PC-3 (cell line): ENCODE measurements around the gene STAT4. TPM values are rescaled to one million over a fixed set of nuclear protein-coding genes. Genes with fewer than 3 reads are reported as not detected.
A peak's percentile ranks its signal among the peaks of the same experiment; 100 is the strongest.

Experiments
- ATAC-seq: fragments of 200-7000 bp; cut with Tn5 transposase; 2 replicates; pipeline ENCODE4 v1.9.1; 2020; ENCODE audit warnings: mild to moderate bottlenecking, moderate library complexity
- BruUV-seq: library from RNA; stranded (reverse); fragments of 400-500 nt; replicated peaks from 2 replicates; lab custom pipeline; 2021; lab: Mats Ljungman, UMichigan
- CTCF ChIA-PET: fragments of 300-600 bp; sonication (Branson Sonifier 250); formaldehyde crosslinking; loops from one replicate; lab custom pipeline; 2022; ENCODE audit warnings: antibody characterized with exemption; lab: Charles Lee
- POLR2A ChIA-PET: fragments of 300-600 bp; sonication (Branson Sonifier 250); formaldehyde crosslinking; loops from one replicate; lab custom pipeline; 2022; ENCODE audit warnings: antibody characterized with exemption; ENCODE audit not compliant: unreplicated experiment; lab: Charles Lee
- DNase-seq: peaks from one replicate; pipeline ENCODE4 v3.0.0-alpha.2; 2015
- H2AFZ ChIP-seq: fragments of 300-600 bp; sonication (generic); 2 replicates; pipeline ENCODE4 v1.6.0; 2016; ENCODE audit warnings: antibody characterized with exemption, low read length
- H3F3A ChIP-seq: fragments of 300-600 bp; sonication (generic); one replicate; pipeline ENCODE4 v1.6.0; 2017; ENCODE audit warnings: antibody characterized with exemption, low read length, control low read depth, mild to moderate bottlenecking; ENCODE audit not compliant: unreplicated experiment
- H3K27ac ChIP-seq: fragments of 300-600 bp; sonication (generic); 2 replicates; pipeline ENCODE4 v1.5.1; 2016; ENCODE audit warnings: mild to moderate bottlenecking, low read length
- H3K27me3 ChIP-seq: fragments of 300-600 bp; sonication (generic); 2 replicates; pipeline ENCODE4 v1.6.1; 2016; ENCODE audit warnings: low read length, mixed read lengths
- H3K36me3 ChIP-seq: fragments of 300-600 bp; sonication (generic); 2 replicates; pipeline ENCODE4 v1.6.1; 2016; ENCODE audit warnings: low read depth, mixed run types, low read length, mixed read lengths
- H3K4me1 ChIP-seq: fragments of 300-600 bp; sonication (generic); 2 replicates; pipeline ENCODE4 v1.5.1; 2016; ENCODE audit warnings: low read length; ENCODE audit not compliant: insufficient read depth
- H3K4me2 ChIP-seq: fragments of 300-600 bp; sonication (generic); 2 replicates; pipeline ENCODE4 v1.6.0; 2016; ENCODE audit warnings: low read length
- H3K4me3 ChIP-seq: fragments of 300-600 bp; sonication (generic); 2 replicates; pipeline ENCODE4 v1.5.1; 2016; ENCODE audit warnings: mild to moderate bottlenecking, low read length, mixed read lengths
- H3K79me2 ChIP-seq: fragments of 300-600 bp; sonication (generic); 2 replicates; pipeline ENCODE4 v1.6.1; 2017; ENCODE audit warnings: low read length, mixed read lengths
- H3K9ac ChIP-seq: fragments of 300-600 bp; sonication (generic); 2 replicates; pipeline ENCODE4 v1.6.0; 2016; ENCODE audit warnings: mild to moderate bottlenecking, low read length
- H3K9me2 ChIP-seq: fragments of 300-600 bp; sonication (generic); replicated peaks from 2 replicates; pipeline ENCODE4 v1.6.1; 2016; ENCODE audit warnings: mixed run types, low read length, mixed read lengths
- H3K9me3 ChIP-seq: fragments of 300-600 bp; sonication (generic); 2 replicates; pipeline ENCODE4 v1.6.1; 2016; ENCODE audit warnings: low read length, mixed read lengths
- H4K20me1 ChIP-seq: fragments of 300-600 bp; sonication (generic); 2 replicates; pipeline ENCODE4 v1.6.1; 2016; ENCODE audit warnings: low read length, mixed read lengths
- EZH2 ChIP-seq: fragments of 300-600 bp; sonication (generic); IDR thresholded peaks from one replicate; pipeline ENCODE4 v1.6.1; 2017; ENCODE audit warnings: antibody characterized with exemption, mild to moderate bottlenecking, low read length; ENCODE audit not compliant: unreplicated experiment
- EZH2phosphoT487 ChIP-seq: fragments of 300-600 bp; sonication (generic); IDR thresholded peaks from 2 replicates; pipeline ENCODE4 v1.6.1; 2018; ENCODE audit warnings: mild to moderate bottlenecking, antibody characterized with exemption, low read length, borderline replicate concordance
- intact Hi-C: fragments of 100-400 bp; cut with micrococcal nuclease; formaldehyde crosslinking; loops from 2 replicates; pipeline ENCODE4 v1.9.0; 2023
- total RNA-seq: library from RNA; depleted of rRNA; stranded (reverse); fragments of >200 nt; gene quantifications from 2 replicates; pipeline ENCODE4 v1.2.3, GENCODE V29; 2014
- TF ChIP-seq, protein P1 (sequence below): fragments of 300-600 bp; sonication (generic); conservative IDR thresholded peaks from 2 replicates; pipeline ENCODE4 v1.5.1; 2017; ENCODE audit warnings: antibody characterized with exemption, low read depth, mild to moderate bottlenecking, low read length

Gene STAT4
- total RNA-seq, 1 experiment from 2014 or later, result 1.6 TPM

DNA sequence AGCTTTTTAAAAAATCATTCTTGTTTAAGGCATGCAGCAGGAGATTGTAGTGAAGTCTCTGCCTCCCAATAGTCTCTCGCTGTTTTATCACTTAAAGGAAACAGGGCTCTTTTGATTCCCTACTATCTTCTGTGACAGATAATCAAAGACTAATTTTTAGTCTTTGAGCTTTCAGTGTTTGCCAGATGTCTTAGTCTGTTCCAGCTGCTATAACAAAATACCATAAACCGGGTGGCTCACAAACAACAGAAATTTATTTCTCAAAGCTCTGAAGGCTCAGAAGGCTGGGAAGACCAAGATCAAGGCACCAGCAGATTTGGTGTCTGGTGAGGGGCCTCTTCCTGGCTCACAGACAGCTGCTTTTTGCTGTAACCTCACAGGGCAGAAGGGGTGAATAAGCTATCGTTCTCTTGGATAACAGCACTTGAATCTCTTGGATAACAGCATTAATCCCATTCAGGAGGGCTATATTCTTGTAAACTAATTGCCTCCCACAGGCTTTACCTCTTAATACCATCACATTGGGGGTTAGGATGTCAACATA lies 37.8 kb upstream of the STAT4 start:
- ChIA-PET POLR2A (interaction anchor here (0.6 kb wide), 1 partner anchor 58 kb away, joined by 3 read pairs; no protein-coding TSS in a partner anchor), CTCF (no interaction called here)
- ATAC-seq (no peak), DNase-seq (no peak)
- H3K9me2 ChIP-seq, result no peaks in the 10 kb centered on the region
- no TSS peak for BruUV-seq
- H3K27ac ChIP-seq, result no peak overlapping the region
- H3K4me3 ChIP-seq, result no peak overlapping the region
- no peak overlapping the region for H2AFZ ChIP-seq
- intact Hi-C loops, result no loop called here
- no peaks in the 10 kb centered on the region for H3F3A ChIP-seq
- no peaks in the 10 kb centered on the region for H3K79me2 ChIP-seq
- H3K36me3 ChIP-seq, result no peaks in the 10 kb centered on the region
- H3K4me1 ChIP-seq, result peaks cover 5% of the 10 kb centered on the region; the same call in 1 of the 2 replicates
- TF ChIP-seq EZH2phosphoT487, result no peak
- TF ChIP-seq, protein P1, sequence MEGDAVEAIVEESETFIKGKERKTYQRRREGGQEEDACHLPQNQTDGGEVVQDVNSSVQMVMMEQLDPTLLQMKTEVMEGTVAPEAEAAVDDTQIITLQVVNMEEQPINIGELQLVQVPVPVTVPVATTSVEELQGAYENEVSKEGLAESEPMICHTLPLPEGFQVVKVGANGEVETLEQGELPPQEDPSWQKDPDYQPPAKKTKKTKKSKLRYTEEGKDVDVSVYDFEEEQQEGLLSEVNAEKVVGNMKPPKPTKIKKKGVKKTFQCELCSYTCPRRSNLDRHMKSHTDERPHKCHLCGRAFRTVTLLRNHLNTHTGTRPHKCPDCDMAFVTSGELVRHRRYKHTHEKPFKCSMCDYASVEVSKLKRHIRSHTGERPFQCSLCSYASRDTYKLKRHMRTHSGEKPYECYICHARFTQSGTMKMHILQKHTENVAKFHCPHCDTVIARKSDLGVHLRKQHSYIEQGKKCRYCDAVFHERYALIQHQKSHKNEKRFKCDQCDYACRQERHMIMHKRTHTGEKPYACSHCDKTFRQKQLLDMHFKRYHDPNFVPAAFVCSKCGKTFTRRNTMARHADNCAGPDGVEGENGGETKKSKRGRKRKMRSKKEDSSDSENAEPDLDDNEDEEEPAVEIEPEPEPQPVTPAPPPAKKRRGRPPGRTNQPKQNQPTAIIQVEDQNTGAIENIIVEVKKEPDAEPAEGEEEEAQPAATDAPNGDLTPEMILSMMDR, result no peak
- TF ChIP-seq EZH2, result no peak
- no peaks in the 10 kb centered on the region for H3K9me3 ChIP-seq
- peak overlapping the region; percentile 55; the same call in 1 of the 2 replicates for H3K4me2 ChIP-seq
- H3K27me3 ChIP-seq, result no peaks in the 10 kb centered on the region
- no peak overlapping the region for H3K9ac ChIP-seq
- no peaks in the 10 kb centered on the region for H4K20me1 ChIP-seq

DNA sequence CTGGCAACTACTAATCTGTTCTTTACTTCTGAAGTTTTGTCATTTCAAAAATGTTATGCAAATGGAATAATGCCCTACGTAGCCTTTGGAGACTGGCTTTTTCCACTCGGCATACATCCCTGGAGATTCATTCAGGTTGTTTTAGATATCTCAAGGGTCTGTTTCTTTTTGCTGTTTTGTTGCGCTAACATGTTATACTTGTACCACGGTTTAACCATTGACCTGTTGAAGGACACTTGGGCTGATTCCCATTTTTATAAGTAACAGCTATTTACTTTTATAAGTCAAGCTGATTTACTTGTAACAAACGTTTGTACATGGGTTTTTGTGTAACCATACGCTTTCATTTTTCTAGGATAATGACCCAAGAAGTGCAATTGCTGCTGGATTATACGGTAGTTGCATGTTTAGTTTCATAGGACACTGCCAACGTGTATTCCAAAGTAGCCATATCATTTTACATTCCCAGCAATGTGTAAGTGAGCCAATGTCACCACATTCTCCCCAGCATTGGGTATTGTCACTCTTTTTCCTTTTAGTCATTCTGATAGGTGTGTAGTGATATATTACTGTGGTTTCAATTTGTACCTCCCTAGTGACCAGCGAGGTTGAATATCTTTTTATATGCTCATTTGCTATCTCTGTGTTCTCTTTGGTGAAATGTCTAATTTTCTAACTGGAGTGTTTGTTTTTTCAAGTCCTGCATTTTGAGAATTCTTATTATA lies 36.5 kb upstream of the STAT4 start:
- Histone ChIP-seq H3K4me1 (0 out of 2 replicates have a peak, but pooled peaks cover 4% of the 10 kb centered on the region), H4K20me1 (no peaks in the 10 kb centered on the region), H3K4me2 (no peak overlapping the region), H3F3A (no peaks in the 10 kb centered on the region), H3K27me3 (no peaks in the 10 kb centered on the region), H3K9me3 (no peaks in the 10 kb centered on the region), H3K79me2 (no peaks in the 10 kb centered on the region), H3K4me3 (no peak overlapping the region), H3K27ac (no peak overlapping the region), H3K9ac (no peak overlapping the region), H3K9me2 (0 out of 2 replicates have a peak, but pooled peaks cover 3% of the 10 kb centered on the region), H3K36me3 (no peaks in the 10 kb centered on the region), H2AFZ (no peak overlapping the region)
- ATAC-seq, result no peak
- TF ChIP-seq EZH2phosphoT487, result no peak
- TF ChIP-seq, protein P1, result no peak
- intact Hi-C loops, result no loop called here
- BruUV-seq, result no TSS peak
- no peak for DNase-seq
- CTCF ChIA-PET, result no interaction called here
- POLR2A ChIA-PET, result no interaction called here

DNA sequence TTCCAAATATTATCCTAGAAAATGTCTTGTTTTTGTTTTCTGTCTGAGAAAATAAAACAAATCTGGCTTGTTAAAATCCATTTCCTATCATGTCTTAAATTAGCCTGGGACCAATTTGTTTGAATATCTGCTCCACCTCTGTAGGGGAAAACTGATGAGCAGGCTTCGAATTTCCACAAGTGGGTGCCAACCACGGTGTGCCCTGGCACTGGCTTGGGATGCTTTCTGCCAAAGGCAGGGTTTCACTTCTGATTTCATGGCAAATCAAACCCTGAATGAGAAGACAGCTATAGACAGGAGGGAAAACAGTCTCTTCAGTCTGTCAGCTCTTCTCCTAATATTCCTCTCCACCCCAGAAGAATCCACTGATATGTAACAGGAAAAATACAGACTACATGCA lies 33.7 kb upstream of the STAT4 start:
- Histone ChIP-seq H2AFZ (no peak overlapping the region), H3K4me2 (no peak overlapping the region), H3K27me3 (no peaks in the 10 kb centered on the region), H3K79me2 (no peaks in the 10 kb centered on the region), H3K9me3 (no peaks in the 10 kb centered on the region), H3K4me1 (peaks cover 15% of the 10 kb centered on the region), H3K9me2 (0 out of 2 replicates have a peak, but pooled peaks cover 3% of the 10 kb centered on the region), H3K4me3 (no peak overlapping the region), H3K36me3 (no peaks in the 10 kb centered on the region), H3F3A (no peaks in the 10 kb centered on the region), H3K27ac (no peak overlapping the region), H3K9ac (no peak overlapping the region), H4K20me1 (no peaks in the 10 kb centered on the region)
- ATAC-seq (no peak), DNase-seq (no peak)
- TF ChIP-seq, protein P1, result no peak
- TF ChIP-seq EZH2phosphoT487 (no peak), EZH2 (no peak)
- POLR2A ChIA-PET, result no interaction called here
- intact Hi-C loops, result no loop called here
- no TSS peak for BruUV-seq
- CTCF ChIA-PET, result no interaction called here
